Measurements from ENCODE around the gene PLEKHA5. TPM values are rescaled to one million over a fixed set of nuclear protein-coding genes. Genes with fewer than 3 reads are reported as not detected.

PLEKHA5 gene
- total and polyA plus RNA-seq, 2 experiments from 2014 or later: 82.8 to 112 TPM

GRCh38 chr12:19167708-19168107 is 38.2 kb downstream of the PLEKHA5 start:
- TF ChIP-seq ZNF462 (CRISPR knock-in tag; IDR thresholded peaks at IDR 0.05): no peak
- TF ChIP-seq STAT1 (IDR thresholded peaks at IDR 0.05; ENCODE audit: unreplicated experiment): no peak
- no peak for TF ChIP-seq EZH2 (IDR thresholded peaks at IDR 0.05; ENCODE audit: low read depth, unreplicated experiment)
- no peak for TF ChIP-seq JUNB (IDR thresholded peaks at IDR 0.05; ENCODE audit: unreplicated experiment)
- no peak for TF ChIP-seq EZH2phosphoT487 (IDR thresholded peaks at IDR 0.05; ENCODE audit: unreplicated experiment)
- TF ChIP-seq CTCF (conservative IDR thresholded peaks at IDR 0.05; ENCODE audit: low read depth in 2 of 2): no peak
- no peak for TF ChIP-seq ZNF331 (CRISPR knock-in tag; IDR thresholded peaks at IDR 0.05; ENCODE audit: low read depth)
- TF ChIP-seq REST (IDR thresholded peaks at IDR 0.05; ENCODE audit: unreplicated experiment): no peak
- TF ChIP-seq POLR2AphosphoS5 (IDR thresholded peaks at IDR 0.05; ENCODE audit: low read depth): no peak
- TF ChIP-seq NANOG (IDR thresholded peaks at IDR 0.05; ENCODE audit: borderline replicate concordance): no peak
- no peak for TF ChIP-seq CREB1 (CRISPR knock-in tag; IDR thresholded peaks at IDR 0.05; ENCODE audit: low read depth)
- TF ChIP-seq ZNF114 (CRISPR knock-in tag; IDR thresholded peaks at IDR 0.05): no peak
- no peak for TF ChIP-seq ETS1 (IDR thresholded peaks at IDR 0.05)
- Histone ChIP-seq H3K9me2 (ENCODE audit: insufficient read depth) (no peaks in the 10 kb centered on the region), H2AFZ (no peak overlapping the region), H3K4me3 (no peak overlapping the region), H3F3A (replicated peaks; ENCODE audit: low read depth) (no peaks in the 10 kb centered on the region), H3K36me3 (ENCODE audit: insufficient read depth) (no peaks in the 10 kb centered on the region), H3K4me2 (no peak overlapping the region), H3K27ac (ENCODE audit: low read depth) (no peak overlapping the region), H4K20me1 (replicated peaks; ENCODE audit: insufficient read depth) (peaks cover 29% of the 10 kb centered on the region), H3K27me3 (ENCODE audit: insufficient read depth) (no peaks in the 10 kb centered on the region), H3K79me2 (replicated peaks; ENCODE audit: insufficient read depth) (peaks cover 100% of the 10 kb centered on the region), H3K4me1 (ENCODE audit: insufficient read depth) (peaks cover 51% of the 10 kb centered on the region)
- ATAC-seq: no peak
- H3K27me3 Mint-ChIP-seq (ENCODE audit: insufficient read depth, low read depth, poor library complexity): peaks cover 4% of the 10 kb centered on the region
- H3K27ac Mint-ChIP-seq: no peak overlapping the region
- H3K36me3 Mint-ChIP-seq (ENCODE audit: low read depth): peaks cover 5% of the 10 kb centered on the region; the same call in 1 of the 3 replicates
- H3K9me3 Mint-ChIP-seq: no peaks in the 10 kb centered on the region
- H3K4me1 Mint-ChIP-seq: peaks cover 56% of the 10 kb centered on the region
- H3K4me3 Mint-ChIP-seq: no peak overlapping the region
- no peak for DNase-seq (ENCODE audit: low spot score)

Measured in GM23338 (cell line).